Activated CD8-positive, alpha-beta memory T cell treated with anti-CD3 and anti-CD28 coated beads, Interleukin-2, amount 50 U/mL, for 24 hours (primary cell): Measurements from ENCODE around the gene ECE2.

ENCODE experiments used
- DNase-seq: peaks from one replicate; pipeline ENCODE4 v3.0.0-alpha.2; 2020; ENCODE audit errors: extremely low read depth

ECE2 gene

DNA sequence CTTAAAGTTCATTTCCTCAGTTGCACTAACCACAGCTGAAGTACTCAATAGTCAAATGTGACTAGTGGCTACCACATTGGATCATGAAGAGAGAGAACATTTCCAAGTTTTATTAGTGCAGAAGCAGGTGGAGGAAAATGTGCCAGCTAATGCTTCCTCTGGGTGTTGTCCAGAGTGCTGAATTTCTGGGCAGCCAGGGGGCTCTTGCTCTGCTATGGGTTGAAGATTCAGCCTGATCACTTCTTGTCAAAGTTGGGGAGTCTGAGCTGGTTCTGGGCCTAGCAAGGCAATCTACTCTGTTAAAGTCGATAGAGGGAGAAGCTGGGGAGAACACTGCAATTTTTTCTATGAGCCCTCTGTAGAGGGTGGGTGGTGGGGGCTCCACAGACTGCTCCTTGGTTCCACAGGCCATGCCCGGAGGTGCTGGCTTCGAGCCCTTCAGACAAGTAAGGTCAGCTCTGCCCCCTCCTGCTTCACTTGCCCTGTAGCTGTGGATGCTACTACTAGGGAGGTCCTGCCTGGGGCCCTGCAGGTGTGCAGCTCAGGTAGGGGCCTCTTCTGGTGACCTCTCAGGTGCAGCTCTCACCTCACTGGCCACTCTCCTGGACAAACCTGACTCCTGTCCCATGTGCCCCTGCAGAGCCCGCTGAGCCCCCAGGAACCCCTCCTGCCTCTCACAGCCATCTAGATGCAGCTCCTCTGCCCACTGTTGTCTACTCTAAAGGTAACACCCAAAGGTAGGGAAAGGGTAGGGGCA lies 35.3 kb upstream of the ECE2 start:
- no peak for DNase-seq

DNA sequence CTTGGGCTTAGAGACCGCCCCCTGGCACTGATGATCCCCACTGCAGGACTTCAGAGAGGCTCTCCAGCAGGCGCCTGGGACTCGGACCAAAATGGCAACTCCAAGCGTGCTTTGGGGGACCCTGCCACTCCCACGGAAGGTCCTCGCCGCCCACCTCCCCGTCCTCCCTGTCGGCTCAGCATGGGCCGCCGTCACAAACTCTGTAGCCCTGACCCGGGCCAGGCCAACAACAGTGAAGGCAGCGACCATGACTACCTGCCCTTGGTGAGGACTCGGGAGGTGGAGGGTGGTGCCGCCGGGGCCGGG lies 34.7 kb upstream of the ECE2 start:
- no peak for DNase-seq

DNA sequence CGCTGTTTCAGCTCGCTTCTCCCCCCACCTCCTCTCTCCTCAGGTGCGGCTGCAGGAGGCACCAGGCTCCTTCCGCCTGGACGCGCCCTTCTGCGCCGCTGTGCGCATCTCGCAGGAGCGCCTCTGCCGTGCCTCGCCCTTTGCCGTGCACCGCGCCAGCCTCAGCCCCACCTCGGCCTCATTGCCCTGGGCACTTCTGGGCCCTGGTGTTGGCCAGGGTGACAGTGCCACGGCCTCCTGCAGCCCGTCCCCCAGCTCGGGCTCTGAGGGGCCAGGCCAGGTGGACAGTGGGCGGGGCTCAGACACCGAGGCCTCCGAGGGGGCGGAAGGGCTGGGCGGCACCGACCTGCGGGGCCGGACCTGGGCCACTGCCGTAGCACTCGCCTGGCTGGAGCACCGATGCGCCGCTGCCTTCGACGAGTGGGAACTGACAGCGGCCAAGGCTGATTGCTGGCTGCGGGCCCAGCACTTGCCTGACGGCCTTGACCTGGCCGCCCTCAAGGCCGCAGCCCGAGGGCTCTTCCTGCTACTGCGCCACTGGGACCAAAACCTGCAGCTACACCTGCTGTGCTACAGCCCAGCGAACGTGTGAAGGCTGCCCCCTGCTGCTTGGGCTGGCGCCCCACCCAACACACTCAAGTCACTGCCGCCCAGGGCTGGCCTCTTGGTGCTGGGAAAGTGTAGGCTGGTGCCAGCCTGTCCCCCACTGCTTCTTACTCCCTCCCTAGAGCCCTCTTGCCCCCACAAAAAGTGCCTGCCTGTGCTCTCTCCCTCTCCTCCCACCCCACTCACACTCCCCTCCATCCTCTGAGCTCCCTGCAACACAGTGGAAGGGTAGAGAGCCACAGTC lies 34.1 kb upstream of the ECE2 start:
- DNase-seq: no peak

DNA sequence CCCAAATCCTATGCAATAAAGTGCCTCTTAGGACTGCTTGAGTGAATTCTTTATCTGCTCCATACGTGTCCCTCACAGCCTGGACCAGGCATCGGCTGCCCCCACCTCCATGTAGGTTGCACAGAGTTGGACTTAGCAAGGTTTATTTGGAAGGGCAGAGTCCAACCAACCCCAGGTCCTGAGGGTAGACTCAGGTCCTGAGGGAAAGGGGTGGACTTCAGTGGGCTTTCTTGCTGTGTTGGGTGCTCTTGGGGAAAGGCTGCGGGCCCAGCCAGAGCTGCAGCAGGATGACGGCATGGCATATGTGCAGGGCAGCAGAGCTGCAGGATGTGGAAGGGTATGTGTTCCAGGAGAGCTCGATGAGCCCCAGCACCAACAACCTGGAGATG lies 33.5 kb upstream of the ECE2 start:
- DNase-seq: no peak

DNA sequence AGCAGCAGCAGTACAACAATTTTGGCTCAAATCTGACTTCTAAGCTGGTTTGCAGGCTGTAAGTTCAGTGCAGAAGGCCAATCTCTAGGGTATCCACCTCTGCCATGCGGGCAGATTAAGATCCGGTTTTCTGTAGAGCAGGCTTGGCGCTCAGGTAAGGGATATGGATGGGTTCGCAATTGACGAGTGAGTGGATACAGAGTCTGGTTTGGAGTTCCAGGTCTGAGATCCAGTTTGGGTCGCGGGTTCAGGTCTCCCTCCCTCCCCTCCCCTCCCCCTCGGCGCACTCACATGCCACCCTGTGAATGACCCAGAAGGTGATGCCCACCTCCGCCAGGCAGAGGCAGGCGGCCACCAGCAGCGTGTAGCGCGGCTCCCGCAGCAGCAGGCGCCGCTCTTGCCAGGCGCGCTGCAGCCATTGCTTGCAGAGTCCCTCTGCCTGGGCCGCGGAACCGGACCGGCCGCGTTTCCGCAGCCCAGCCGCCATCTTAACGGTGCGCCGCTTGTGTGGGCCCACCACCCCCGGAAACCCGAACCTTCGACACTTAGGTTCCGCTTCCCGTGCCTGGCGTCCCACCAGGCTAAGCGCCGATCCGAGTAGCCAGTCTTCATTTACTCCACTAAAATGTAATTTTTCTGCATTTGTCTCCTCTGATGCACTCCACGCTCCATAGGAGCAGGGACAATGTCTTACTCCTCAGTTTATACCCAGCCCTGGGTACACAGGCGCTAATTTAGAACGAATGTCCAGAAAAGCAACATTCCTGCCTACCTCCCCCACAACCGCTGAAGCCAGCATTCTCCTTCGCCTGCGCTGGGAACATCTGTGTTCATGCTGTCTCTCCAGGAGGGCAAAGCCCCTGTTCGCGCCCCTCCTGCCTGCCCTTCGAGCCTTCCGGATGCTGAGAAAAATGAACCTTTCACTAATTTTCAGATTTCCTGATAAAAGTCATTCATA lies 27.1 kb upstream of the ECE2 start, which contains the start of gene ALG3:
ALG3 (minus strand) TSS at position 509 of the 958 bp plus-strand sequence; CDS start at position 487, 22 bp downstream.
- peak; percentile 66 for DNase-seq

DNA sequence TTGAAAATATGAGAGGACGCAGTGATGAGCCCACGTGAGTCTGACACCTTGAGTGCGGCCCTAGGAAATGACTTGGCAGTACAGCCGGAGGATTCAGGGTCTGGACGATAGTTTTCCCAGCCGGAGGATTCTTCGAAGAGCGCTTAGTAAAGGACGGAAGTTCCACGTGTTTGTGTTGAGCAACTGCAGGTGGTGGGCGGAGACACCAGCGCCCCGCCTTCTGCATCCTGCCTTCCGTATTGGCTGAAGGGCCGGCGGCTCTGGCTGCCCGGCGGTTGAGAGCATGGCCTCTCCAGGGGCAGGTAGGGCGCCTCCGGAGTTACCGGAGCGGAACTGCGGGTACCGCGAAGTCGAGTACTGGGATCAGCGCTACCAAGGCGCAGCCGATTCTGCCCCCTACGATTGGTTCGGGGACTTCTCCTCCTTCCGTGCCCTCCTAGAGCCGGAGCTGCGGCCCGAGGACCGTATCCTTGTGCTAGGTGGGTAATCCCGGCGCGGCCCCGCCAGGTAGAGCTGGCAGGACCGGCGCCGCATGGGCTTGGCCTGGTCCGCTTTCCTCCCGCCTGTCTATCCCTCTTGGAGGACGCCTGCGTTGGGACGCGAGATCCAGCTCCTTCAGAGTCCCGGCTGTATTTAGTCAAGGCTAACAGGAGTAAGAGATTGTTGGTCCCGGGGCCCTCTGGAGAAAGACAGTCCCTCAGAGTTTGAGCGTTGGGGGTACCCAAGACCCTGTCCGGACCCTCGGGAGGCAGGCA lies 26.2 kb upstream of the ECE2 start, which contains the start of gene EEF1AKMT4:
EEF1AKMT4 (plus strand) TSS at position 261 of the 755 bp plus-strand sequence; CDS start at position 284, 23 bp downstream.
- DNase-seq: peak; percentile 87

DNA sequence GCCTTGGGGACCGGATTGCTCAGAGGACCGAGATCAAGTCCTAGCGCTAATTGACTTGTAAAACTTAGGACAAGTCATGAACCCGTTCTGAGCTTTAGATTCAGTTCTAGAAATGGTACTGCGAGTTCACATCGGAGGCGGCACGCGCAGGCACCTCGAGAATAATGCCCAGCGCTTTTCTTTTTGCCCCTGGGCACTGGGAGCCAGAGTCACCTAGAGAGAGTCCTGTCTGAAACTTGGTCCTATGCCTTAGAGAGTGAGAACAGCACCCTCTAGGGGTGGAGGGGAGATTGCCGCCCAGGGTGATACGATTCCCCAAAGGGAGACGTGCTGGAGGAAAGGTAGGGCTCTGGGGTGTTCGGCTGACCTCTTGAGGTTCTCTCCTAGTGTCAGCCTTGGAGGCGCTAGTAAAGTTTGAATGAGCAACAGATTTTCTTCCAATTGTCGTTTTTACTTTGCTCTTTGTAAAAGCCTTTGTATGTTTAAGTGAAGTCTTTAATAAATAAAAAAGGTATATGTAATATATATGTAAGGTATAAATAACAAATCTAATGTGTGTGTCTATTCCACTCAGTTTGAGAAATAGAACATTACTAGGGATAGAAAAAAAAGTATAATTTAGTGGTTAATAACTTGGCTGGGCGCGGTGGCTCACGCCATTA lies 25.5 kb upstream of the ECE2 start:
- DNase-seq: peak; percentile 82

DNA sequence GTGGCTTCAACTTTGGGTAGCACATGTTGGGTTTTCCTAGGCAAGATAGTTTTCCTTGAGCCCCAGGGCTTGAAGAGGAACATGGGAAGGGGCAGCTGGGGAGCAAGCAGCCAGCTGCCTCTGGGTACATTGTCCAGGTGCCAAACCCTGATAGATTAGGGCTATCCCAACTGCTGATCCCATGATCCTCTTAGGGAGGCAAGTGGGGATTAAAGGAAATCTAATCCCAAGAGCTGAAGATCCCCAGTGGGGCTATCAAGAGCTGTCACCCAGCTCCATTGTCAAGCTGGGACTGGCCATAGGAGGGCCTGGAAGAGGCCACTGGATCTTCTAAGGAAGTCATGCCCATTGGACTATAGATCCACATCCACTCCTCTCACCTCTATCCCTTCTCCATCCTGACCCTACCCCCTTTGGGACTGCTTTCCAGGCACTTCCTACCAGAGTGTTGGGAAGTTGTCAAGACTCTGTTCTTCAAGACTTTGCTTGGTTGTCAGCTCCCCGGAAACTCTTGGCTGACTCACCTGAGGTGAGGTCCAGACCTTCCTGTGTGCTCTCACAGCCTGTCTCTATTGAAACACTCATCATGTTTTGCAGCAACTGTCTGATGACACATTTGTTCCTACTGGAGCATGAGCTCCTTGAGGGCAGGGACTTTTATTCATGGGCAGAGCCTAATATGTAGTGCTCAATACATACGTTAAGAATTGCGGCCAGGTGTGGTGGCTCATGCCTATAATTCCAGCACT lies 20.4 kb upstream of the ECE2 start:
- no peak for DNase-seq

DNA sequence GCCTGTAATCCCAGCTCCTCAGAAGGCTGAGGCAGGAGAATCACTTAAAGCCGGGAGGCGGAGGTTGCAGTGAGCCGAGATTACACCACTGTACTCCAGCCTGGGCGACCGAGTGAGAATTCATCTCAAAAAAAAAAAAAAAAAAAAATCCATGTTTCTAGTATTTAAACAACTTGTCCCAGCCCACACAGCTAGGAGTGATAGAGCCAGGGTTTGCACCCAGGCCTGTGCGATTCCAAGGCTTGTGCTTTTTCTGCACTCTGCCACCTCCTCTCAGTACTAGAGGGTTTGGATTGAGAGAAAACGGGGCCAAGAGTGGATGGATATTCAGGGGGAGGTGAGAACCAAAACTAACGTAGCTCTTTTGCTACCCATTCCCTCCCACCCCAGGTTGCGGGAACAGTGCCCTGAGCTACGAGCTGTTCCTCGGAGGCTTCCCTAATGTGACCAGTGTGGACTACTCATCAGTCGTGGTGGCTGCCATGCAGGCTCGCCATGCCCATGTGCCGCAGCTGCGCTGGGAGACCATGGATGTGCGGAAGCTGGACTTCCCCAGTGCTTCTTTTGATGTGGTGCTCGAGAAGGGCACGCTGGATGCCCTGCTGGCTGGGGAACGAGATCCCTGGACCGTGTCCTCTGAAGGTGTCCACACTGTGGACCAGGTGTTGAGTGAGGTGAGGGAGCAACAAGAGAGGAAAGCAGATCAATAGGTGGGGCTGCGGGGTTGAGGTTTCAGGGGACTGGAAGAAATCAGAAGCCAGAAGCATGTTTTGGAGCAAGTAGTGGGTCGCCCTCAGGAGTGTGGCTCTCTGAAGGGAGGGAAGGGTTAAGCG lies 18.5 kb upstream of the ECE2 start:
- no peak for DNase-seq

DNA sequence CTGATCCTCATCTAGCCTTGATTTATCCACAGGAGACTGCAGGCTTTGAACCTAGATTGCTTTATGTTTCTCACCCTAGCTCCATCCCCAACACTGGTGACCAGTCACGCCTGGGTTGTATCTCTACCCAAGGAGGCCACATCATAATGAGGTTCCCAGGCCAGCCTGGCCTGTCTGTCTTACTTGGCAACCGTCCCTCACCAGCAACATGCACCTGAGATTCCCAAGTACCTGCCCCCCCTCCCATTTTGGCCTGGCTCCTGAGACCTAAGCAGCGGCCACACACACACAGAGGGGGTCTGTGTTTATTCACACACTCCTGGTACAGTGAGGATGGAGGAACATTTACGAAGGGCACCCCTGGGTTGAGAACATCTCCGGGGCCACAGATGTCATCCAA lies 16.9 kb upstream of the ECE2 start:
- DNase-seq: no peak

DNA sequence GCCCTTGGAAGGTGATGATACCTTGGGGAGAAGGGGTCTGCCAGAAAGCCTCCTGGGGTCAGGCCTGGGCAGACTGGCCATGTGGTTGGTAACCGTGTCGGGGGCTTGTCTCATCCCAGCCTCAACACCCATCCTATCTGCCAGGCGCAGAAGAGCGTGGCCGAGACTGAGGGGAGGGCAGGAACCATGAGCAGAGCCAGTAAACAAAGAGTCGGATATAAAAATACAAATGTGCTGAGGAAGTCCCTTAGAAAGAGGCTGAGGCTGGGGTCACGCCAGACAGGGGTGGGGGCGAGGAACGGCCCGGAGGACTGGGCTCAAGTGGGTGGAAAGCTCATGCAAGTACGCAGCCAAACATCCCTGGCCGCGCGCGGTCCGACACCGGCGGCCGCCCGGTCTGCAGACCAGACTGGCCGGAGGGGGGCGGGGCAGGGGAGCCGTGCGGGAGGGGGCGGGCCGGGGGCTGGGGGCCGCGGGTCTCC lies 16.4 kb upstream of the ECE2 start:
- no peak for DNase-seq

DNA sequence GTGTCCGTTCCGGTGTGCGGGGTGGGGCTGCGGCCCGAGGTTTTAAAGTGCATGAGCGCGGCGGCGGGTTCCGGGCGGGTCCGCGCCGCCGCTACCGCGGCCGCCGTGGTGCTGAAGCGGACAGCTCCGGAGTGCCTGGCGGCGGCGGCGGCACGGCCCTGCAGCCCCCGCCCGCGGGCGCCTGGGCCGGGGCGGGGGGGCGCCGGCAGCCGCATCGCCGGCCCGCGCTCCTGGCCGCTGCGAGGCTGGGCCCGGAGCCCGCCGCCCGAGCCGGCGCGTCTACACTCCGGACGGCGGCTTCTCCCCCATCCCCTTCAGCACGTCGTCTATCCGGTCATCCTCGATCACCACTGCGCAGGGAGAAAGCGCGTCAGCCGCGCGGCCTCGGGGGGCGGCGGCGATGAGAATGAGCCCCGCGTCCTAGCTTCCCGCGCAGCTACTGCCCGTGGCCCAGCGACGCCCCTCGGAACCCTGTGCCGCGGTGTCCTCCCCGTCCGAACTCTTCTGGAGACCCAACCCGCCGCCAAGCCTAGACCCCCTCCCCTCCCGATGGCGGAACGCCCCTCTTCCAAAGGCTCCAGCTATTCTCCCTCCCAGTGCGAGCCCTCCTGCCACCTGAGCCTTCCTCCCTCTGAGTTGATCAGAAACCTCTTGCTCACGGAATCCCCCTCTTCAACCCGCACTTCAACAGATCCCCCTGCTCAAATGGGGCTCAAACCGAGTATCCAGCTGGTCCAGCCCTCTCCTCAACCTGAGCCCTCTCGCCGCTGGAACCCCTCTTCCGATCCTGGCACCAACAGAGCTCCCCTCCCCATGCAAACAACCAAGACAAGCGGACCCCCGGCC lies 15.7 kb upstream of the ECE2 start:
- no peak for DNase-seq

DNA sequence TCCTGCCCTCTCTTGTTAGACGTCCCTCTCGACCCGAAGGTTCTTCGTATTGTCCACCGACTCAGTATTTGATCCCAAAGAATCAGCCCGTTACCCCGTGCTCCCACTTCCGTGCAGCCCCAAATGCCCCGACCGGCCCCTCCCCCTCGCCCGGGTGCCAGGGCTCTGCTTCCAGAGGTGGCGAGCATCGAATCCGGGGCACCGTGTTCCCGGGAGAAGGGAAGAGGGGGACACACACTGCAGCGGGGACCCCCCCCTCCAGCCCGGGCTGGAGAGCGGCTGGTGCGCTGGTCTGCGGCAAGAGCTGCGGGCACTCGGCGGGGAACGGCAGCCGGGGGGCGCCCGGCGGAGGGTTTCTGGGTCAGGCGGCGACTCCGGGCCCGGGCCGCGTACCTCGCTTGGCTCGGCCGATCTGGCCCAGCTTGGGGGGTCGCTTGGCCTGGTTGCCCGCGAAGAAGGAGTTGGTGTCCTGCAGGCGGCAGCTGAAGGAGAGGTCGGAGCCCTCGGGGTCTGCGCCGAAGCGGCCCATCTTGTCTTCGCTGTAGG lies 15.0 kb upstream of the ECE2 start:
- DNase-seq: no peak

DNA sequence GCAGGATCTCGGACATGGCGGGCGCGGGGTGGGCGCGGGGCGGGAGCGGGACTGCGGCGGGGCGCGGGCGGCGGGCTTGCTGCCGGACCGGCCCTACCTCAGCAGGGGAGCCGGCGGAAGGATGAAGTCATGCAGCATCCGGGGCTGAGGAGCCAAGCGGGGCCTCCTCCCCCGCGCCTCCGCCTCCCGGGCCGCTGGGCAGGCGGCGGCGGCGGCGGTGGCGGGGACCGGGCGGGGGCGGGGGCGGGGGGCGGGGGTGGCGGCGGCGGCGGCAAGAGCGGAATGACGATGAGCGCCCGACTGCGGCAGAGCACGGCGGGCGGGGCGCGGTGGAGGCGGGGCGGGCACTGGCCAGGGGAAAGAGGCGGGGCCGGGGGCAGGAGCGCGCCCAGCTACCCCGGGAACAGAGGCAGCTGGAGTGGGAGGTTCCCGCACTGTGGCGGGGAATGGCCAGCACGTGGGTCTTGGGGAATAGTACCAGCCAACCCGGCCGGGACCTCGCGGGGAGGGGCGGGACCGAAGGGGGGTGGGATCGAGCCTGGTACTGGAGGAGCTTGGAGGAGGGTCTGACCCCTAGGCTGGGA lies 14.5 kb upstream of the ECE2 start, which contains the start of gene CAMK2N2:
CAMK2N2 (minus strand) TSS at position 284 of the 584 bp plus-strand sequence; CDS start at position 16, 268 bp downstream.
- no peak for DNase-seq

DNA sequence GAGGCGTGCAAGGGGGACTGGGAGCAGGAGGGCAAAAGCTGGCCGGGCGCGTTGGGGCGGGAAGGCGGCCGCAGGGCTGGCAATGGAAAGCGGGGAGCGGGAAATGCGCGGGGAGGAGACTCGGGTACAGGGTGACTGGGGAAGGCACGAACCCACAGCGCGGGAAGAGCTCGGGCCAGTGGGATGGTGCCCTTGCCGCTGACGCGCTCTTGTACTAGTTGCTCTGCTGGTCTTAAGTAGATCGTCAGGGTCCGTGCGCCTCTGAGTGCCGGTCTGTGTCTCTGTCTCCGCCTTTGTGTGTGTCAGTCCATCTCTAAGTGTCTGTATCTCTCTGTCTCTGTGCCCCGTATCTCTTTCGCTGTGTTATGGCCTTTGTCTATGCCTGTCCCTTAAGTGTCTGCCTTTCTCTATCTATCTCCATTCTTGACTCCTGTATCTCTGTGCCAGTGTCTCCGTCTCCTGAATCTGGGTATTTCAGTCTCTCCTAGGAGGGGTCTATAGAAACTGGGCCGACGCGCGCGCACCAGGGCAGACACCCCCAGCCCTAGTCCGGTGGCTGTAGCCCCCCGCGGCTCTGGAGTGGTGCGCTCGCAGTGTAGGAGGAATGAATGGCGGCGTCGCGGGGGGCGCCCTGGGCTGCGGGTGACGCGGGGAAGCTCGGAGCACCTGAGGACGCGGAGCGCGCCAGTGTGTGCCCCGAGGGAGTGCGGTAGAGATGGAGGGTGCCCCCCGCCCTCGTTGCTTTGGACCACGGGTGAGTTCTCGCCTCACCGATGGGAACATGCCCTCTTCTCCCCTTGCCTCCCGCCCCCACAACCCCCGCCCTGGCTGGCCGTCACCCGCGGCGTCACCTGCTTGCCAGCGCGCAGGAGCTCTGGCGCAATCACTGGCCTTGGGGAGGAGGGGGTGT lies 13.7 kb upstream of the ECE2 start:
- no peak for DNase-seq

DNA sequence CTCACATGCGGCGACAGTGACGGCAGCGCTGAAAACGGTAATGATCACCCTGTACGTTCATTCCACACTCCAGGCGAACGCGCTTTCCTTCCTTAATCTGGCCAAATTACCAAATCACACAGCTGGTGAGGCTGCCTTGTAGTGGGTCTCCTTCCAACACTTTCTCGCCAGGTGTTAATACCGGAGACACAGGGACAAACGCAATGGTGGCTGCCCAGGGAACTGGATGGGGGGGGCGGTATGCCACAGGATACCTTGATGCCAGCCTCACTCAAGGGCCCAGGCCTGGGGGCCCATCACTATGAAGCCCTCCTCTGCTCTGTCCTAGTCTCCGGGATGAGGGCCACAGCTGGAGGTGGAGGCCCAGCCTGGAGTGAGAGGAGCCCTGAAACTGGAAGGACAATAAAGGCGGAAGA lies 13.1 kb upstream of the ECE2 start:
- DNase-seq: no peak
